K562 (cell line): ENCODE data around the gene MDFIC. TPM values are rescaled to one million over a fixed set of nuclear protein-coding genes. Genes with fewer than 3 reads are reported as not detected.

Experiments
- ATAC-seq: fragments of 200-7000 bp; cut with Tn5 transposase; 3 replicates; pipeline ENCODE4 v1.9.1; 2020; ENCODE audit warnings: moderate library complexity
- BruUV-seq: library from RNA; stranded (reverse); fragments of 400-500 nt; replicated peaks from 2 replicates; lab custom pipeline; 2021; lab: Mats Ljungman, UMichigan
- CTCF ChIA-PET: fragments of 300-600 bp; formaldehyde crosslinking; extraction: SDS; loops from one replicate; lab custom pipeline; 2021; ENCODE audit warnings: low intra/inter-chr PET ratio; lab: Yijun Ruan, JAX
- POLR2A ChIA-PET: fragments of 300-600, 350-650 bp; sonication (Branson Sonifier 250); formaldehyde crosslinking; extraction: SDS; loops from one replicate; lab custom pipeline; 2021; ENCODE audit warnings: antibody characterized with exemption, inconsistent platforms; lab: Yijun Ruan, JAX
- DNase-seq, 4 experiments: peaks; one replicate each; pipeline versions ENCODE4 v3.0.0 to v3.0.0-alpha.2; 2011 to 2018; ENCODE audit warnings: low spot score in 3 of 4, mixed read lengths in 3 of 4; ENCODE audit errors: extremely low read depth in 1 of 4
- FAIRE-seq: peaks from 2 replicates; lab custom pipeline; 2011; peaks lifted over from hg19 to GRCh38; lab: Jason Lieb, UNC
- H2AFZ ChIP-seq: 2 replicates; pipeline ENCODE4 v1.6.0; 2011; ENCODE audit warnings: low read depth, low read length, control low read depth, inconsistent platforms
- H3K27ac ChIP-seq: fragments of 200-600 bp; 3 replicates; pipeline ENCODE4 v1.8.0; 2011; ENCODE audit warnings: low read depth, mild to moderate bottlenecking, control low read depth, inconsistent platforms, low read length, moderate library complexity, mixed read lengths; ENCODE audit errors: extremely low read depth
- H3K27me3 ChIP-seq, 2 experiments: fragments of 300-600 bp in 1 of 2; 2 replicates in 1 of 2; 3 replicates in 1 of 2; pipeline versions ENCODE4 v1.6.0 to v1.8.0; 2011; ENCODE audit warnings: inconsistent platforms in 2 of 2, low read length in 2 of 2, mild to moderate bottlenecking in 1 of 2, mixed read lengths in 1 of 2, moderate library complexity in 1 of 2; ENCODE audit not compliant: control insufficient read depth in 2 of 2, insufficient read depth in 2 of 2
- H3K36me3 ChIP-seq: fragments of 300-600 bp; 3 replicates; pipeline ENCODE4 v1.8.0; 2011; ENCODE audit warnings: mild to moderate bottlenecking, low read length, inconsistent platforms; ENCODE audit not compliant: control insufficient read depth, insufficient read depth
- H3K4me1 ChIP-seq, 2 experiments: fragments of 200-600 bp in 1 of 2; replicated peaks in 1 of 2; 2 replicates in 1 of 2; 3 replicates in 1 of 2; pipeline versions ENCODE4 v1.5.1 to v1.8.0; 2011; ENCODE audit warnings: inconsistent platforms in 2 of 2, low read length in 2 of 2, mild to moderate bottlenecking in 1 of 2, mixed read lengths in 1 of 2, moderate library complexity in 1 of 2; ENCODE audit not compliant: control insufficient read depth in 2 of 2, insufficient read depth in 2 of 2
- H3K4me2 ChIP-seq: 2 replicates; pipeline ENCODE4 v1.6.1; 2011; ENCODE audit warnings: low read length, control low read depth, inconsistent platforms, mixed read lengths; ENCODE audit not compliant: insufficient read depth
- H3K4me3 ChIP-seq: fragments of 200-600 bp; sonication (generic), shearing (Covaris generic); 2 replicates; pipeline ENCODE4 v1.5.1; 2016; ENCODE audit warnings: control low read depth, inconsistent platforms
- H3K79me2 ChIP-seq: fragments of 200-600 bp; 3 replicates; pipeline ENCODE4 v1.8.0; 2011; ENCODE audit warnings: low read length, inconsistent platforms; ENCODE audit not compliant: control insufficient read depth, insufficient read depth
- H3K9ac ChIP-seq, 2 experiments: 2 replicates each; pipeline versions ENCODE4 v1.6.0 to v1.6.1; 2011; ENCODE audit warnings: low read depth in 2 of 2, low read length in 2 of 2, control low read depth in 1 of 2, inconsistent platforms in 1 of 2, mild to moderate bottlenecking in 1 of 2, mixed read lengths in 1 of 2; ENCODE audit not compliant: insufficient read depth in 1 of 2
- H3K9me1 ChIP-seq: one replicate; pipeline ENCODE4 v1.6.0; 2011; ENCODE audit warnings: inconsistent platforms, mild to moderate bottlenecking, low read length, moderate library complexity; ENCODE audit not compliant: control insufficient read depth, insufficient read depth
- H3K9me3 ChIP-seq: replicated peaks from 2 replicates; pipeline ENCODE4 v1.5.1; 2011; ENCODE audit warnings: low read depth, low read length, inconsistent platforms; ENCODE audit not compliant: control insufficient read depth, insufficient read depth
- H4K20me1 ChIP-seq: replicated peaks from 2 replicates; pipeline ENCODE4 v1.6.1; 2011; ENCODE audit warnings: low read length, inconsistent platforms, mixed read lengths; ENCODE audit not compliant: control insufficient read depth, insufficient read depth
- CEBPB ChIP-seq: fragments of 450-650 bp; IDR thresholded peaks from 2 replicates; pipeline ENCODE4 v1.6.1; 2016; ENCODE audit warnings: missing genetic modification characterization, missing compliant biosample characterization
- GTF2A2 ChIP-seq: IDR thresholded peaks from 2 replicates; pipeline ENCODE4 v1.6.1; 2016; ENCODE audit warnings: mild to moderate bottlenecking, missing genetic modification characterization, missing compliant biosample characterization
- MED1 ChIP-seq: sonication (generic); formaldehyde crosslinking; IDR thresholded peaks from 2 replicates; pipeline ENCODE4 v1.8.1; 2023; ENCODE audit warnings: missing genetic modification reagents, borderline replicate concordance
- RBM25 ChIP-seq: fragments of 200-400 bp; formaldehyde crosslinking; IDR thresholded peaks from 2 replicates; pipeline ENCODE4 v1.6.1; 2018; ENCODE audit warnings: low read length, low read depth, moderate library complexity; ENCODE audit not compliant: severe bottlenecking
- SREBF2 ChIP-seq: sonication (generic); formaldehyde crosslinking; IDR thresholded peaks from 2 replicates; pipeline ENCODE4 v1.4.0; 2020; ENCODE audit warnings: mild to moderate bottlenecking, missing genetic modification reagents
- TAF9B ChIP-seq: fragments of 450-650 bp; IDR thresholded peaks from 2 replicates; pipeline ENCODE4 v1.6.1; 2018; ENCODE audit warnings: mild to moderate bottlenecking; ENCODE audit not compliant: partially characterized antibody
- ZBTB26 ChIP-seq: fragments of 450-650 bp; formaldehyde crosslinking; IDR thresholded peaks from 2 replicates; pipeline ENCODE4 v1.4.0; 2022; ENCODE audit warnings: missing genetic modification characterization
- ZNF143 ChIP-seq: sonication (generic); formaldehyde crosslinking; IDR thresholded peaks from 2 replicates; pipeline ENCODE4 v1.9.0; 2022; ENCODE audit warnings: mild to moderate bottlenecking, missing genetic modification reagents
- ZNF699 ChIP-seq: fragments of 250-450 bp; sonication (Bioruptor Pico); IDR thresholded peaks from 2 replicates; pipeline ENCODE4 v1.8.0; 2021; ENCODE audit warnings: mild to moderate bottlenecking, moderate library complexity; ENCODE audit not compliant: insufficient replicate concordance
- WGBS: fragments of 100-300 bp; shearing (Covaris generic); methylation state at CpG from one replicate; pipeline ENCODE4 v1.1.6; 2016; ENCODE audit warnings: low coverage, mixed read lengths; ENCODE audit not compliant: insufficient coverage; ENCODE audit errors: missing lambda C conversion rate; 5-methylcytosine and 5-hydroxymethylcytosine counted together
- in situ Hi-C: fragments of 300-500 bp; cut with MboI; formaldehyde crosslinking; loops from 4 replicates; pipeline ENCODE4 v1.15.0; 2018; ENCODE audit warnings: inconsistent platforms, mixed read lengths
- intact Hi-C: fragments of 100-400 bp; cut with micrococcal nuclease; formaldehyde crosslinking; loops from 2 replicates; pipeline ENCODE4 v1.14.2; 2022
- polyA plus RNA-seq, 8 experiments: library from polyadenylated mRNA; depleted of rRNA in 4 of 8; stranded (reverse) in 5 of 8; unstranded in 3 of 8; fragments of >200 nt; fragmentation: Nextera tagmentation in 2 of 8; fragmentation: Illumina TruSeq in 1 of 8; extraction: Ambion mirVana in 2 of 8; extraction: Trizol in 1 of 8; gene quantifications; 2 replicates each; pipeline versions ENCODE4 v1.2.1 to v1.2.3, GENCODE V29; 2011 to 2014; ENCODE audit warnings: inconsistent platforms in 1 of 8, missing spikeins in 1 of 8
- total RNA-seq, 7 experiments: library from RNA; depleted of rRNA in 6 of 7; stranded (reverse); fragments of >200 nt in 6 of 7; fragmentation: Illumina TruSeq in 2 of 7; extraction: Trizol in 2 of 7; gene quantifications; 2 replicates each; pipeline versions ENCODE4 v1.2.1 to v1.2.3, GENCODE V29; 2011 to 2021; ENCODE audit warnings: low replicate concordance in 1 of 7

Gene MDFIC
- total and polyA plus RNA-seq, 9 of the 15 experiments (the other 6 are each of a cell fraction or from before 2014, with no cell fraction given) = 0.13 to 0.24 TPM; not detected in 7

- whole genome bisulfite sequencing = 8% methylated on average over 2 of the region's 2 CpGs
- Histone ChIP-seq H3K4me3 (no peak overlapping the region), H3K4me1 (no peaks in the 10 kb centered on the region), H3K27ac (no peak overlapping the region), H3K9me1 (no peaks in the 10 kb centered on the region), H2AFZ (no peak overlapping the region), H3K4me2 (no peak overlapping the region), H3K79me2 (no peaks in the 10 kb centered on the region)
- POLR2A ChIA-PET = no interaction called here
- FAIRE-seq = no peak
- in situ Hi-C loops = no loop called here
- no TSS peak for BruUV-seq
- TF ChIP-seq SREBF2 (CRISPR knock-in tag) (no peak), RBM25 (no peak), MED1 (no peak), TAF9B (no peak), CEBPB (0 out of 2 replicates have a peak, but pooled peaks have one; percentile 10), ZNF143 (CRISPR knock-in tag) (no peak), ZNF699 (CRISPR knock-in tag) (no peak)
- TF ChIP-seq, all 486 proteins: peak for 1
- Histone ChIP-seq H3K9ac (no peak overlapping the region), H3K36me3 (no peaks in the 10 kb centered on the region), H3K9me3 (no peaks in the 10 kb centered on the region; the same call in none of the 2 replicates), H4K20me1 (no peaks in the 10 kb centered on the region), H3K27me3 (no peaks in the 10 kb centered on the region)
- CTCF ChIA-PET = no interaction called here
- ATAC-seq (no peak), DNase-seq (no peak)
- intact Hi-C loops = no loop called here
Observed at GRCh38 chr7:114910787-114911186, 11.1 kb upstream of the MDFIC start.

GRCh38 chr7:114911411-114911810, 10.5 kb upstream of the MDFIC start:
- Histone ChIP-seq H2AFZ (no peak overlapping the region), H3K4me3 (no peak overlapping the region), H3K79me2 (no peaks in the 10 kb centered on the region), H3K27me3 (no peaks in the 10 kb centered on the region), H3K9me1 (no peaks in the 10 kb centered on the region), H3K36me3 (no peaks in the 10 kb centered on the region), H3K27ac (no peak overlapping the region), H3K9me3 (no peaks in the 10 kb centered on the region; the same call in none of the 2 replicates), H3K4me2 (no peak overlapping the region), H4K20me1 (no peaks in the 10 kb centered on the region), H3K9ac (no peak overlapping the region), H3K4me1 (no peaks in the 10 kb centered on the region)
- no peak for FAIRE-seq
- WGBS = 0% methylated on average over 4 of the region's 4 CpGs
- ChIA-PET POLR2A (no interaction called here), CTCF (no interaction called here)
- TF ChIP-seq GTF2A2 (tag) = no peak
- no peak for TF ChIP-seq ZBTB26
- BruUV-seq = no TSS peak
- no peak for ATAC-seq
- in situ Hi-C loops (no loop called here), intact Hi-C loops (no loop called here)
- no peak for DNase-seq
